ENCODE measurements around the gene MAP2. TPM values are rescaled to one million over a fixed set of nuclear protein-coding genes. Genes with fewer than 3 reads are reported as not detected.

Gene MAP2
- total RNA-seq, 1 experiment from 2014 or later, result 7.4 TPM

DNA sequence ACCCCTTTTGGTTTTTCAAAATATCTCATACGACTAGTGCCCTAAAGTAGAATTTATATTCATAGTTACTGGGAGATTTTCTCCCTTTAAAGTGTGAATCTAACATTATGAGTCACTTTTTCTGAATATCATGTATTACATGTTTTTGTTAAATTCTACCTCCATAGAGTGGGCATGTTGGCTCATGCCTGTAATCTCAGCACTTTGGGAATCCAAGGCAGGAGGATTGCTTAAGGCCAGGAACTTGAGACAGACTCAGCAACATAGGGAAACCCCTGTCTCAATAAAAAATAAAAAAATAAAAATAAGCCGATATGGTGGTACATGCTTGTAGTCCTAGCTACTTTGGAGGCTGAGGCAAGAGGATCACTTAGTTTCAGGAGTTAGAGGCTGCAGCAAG lies 302.5 kb downstream of the MAP2 start (continued):
- TF ChIP-seq, protein P1, sequence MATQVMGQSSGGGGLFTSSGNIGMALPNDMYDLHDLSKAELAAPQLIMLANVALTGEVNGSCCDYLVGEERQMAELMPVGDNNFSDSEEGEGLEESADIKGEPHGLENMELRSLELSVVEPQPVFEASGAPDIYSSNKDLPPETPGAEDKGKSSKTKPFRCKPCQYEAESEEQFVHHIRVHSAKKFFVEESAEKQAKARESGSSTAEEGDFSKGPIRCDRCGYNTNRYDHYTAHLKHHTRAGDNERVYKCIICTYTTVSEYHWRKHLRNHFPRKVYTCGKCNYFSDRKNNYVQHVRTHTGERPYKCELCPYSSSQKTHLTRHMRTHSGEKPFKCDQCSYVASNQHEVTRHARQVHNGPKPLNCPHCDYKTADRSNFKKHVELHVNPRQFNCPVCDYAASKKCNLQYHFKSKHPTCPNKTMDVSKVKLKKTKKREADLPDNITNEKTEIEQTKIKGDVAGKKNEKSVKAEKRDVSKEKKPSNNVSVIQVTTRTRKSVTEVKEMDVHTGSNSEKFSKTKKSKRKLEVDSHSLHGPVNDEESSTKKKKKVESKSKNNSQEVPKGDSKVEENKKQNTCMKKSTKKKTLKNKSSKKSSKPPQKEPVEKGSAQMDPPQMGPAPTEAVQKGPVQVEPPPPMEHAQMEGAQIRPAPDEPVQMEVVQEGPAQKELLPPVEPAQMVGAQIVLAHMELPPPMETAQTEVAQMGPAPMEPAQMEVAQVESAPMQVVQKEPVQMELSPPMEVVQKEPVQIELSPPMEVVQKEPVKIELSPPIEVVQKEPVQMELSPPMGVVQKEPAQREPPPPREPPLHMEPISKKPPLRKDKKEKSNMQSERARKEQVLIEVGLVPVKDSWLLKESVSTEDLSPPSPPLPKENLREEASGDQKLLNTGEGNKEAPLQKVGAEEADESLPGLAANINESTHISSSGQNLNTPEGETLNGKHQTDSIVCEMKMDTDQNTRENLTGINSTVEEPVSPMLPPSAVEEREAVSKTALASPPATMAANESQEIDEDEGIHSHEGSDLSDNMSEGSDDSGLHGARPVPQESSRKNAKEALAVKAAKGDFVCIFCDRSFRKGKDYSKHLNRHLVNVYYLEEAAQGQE (IDR thresholded peaks at IDR 0.05; ENCODE audit: low read depth), result no peak

DNA sequence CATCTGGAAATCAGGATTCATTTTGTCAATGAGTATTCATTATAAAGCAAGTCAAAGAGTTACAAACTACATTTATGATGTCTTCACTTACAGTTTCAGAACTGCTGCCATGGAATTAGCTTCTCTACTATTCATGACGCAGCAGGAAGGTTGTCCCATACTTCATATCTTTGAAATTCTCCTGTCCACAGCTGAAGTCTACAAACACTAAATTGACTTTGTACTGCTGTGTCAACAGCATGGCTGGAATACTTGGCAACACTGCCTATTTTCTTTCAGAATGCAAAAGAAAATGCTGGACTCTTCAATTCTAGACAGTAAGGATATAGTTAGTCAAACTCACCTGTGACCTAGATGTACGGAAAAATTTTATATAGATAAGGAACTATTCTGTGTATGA lies 303.2 kb downstream of the MAP2 start:
- ATAC-seq (no peak), DNase-seq (ENCODE audit: low read depth, low spot score) (no peak)
- ChIA-PET RAD21 (ENCODE audit: low non-redundant PET in 1 of 2, low total read pairs in 2 of 2, uncharacterized antibody in 2 of 2, unreplicated experiment in 2 of 2) (no interaction called here), POLR2A (no interaction called here), CTCF (interaction anchor here (0.9 kb wide), 1 partner anchor 234 kb away, joined by 3 read pairs; no protein-coding TSS in a partner anchor)
- Histone ChIP-seq H3K79me2 (ENCODE audit: insufficient read depth, low read length) (no peaks in the 10 kb centered on the region), H3K27ac (ENCODE audit: low read depth, low read length) (no peak overlapping the region), H2AFZ (ENCODE audit: low read depth, low read length, poor library complexity, severe bottlenecking) (no peak overlapping the region), H3K4me3 (replicated peaks in 1 of 2; ENCODE audit: low read depth in 1 of 2, low read length in 2 of 2) (no peak overlapping the region), H4K20me1 (ENCODE audit: insufficient read depth) (no peaks in the 10 kb centered on the region), H3K9me3 (ENCODE audit: control insufficient read depth in 1 of 2, insufficient read depth in 1 of 2, low read depth in 1 of 2, low read length in 2 of 2) (no peaks in the 10 kb centered on the region), H3K27me3 (ENCODE audit: insufficient read depth, low read length) (no peaks in the 10 kb centered on the region), H3K4me1 (ENCODE audit: control insufficient read depth in 1 of 2, insufficient read depth in 2 of 2, low read length in 2 of 2) (no peaks in the 10 kb centered on the region), H3K36me3 (ENCODE audit: control insufficient read depth in 1 of 2, insufficient read depth in 2 of 2, low read length in 2 of 2) (no peaks in the 10 kb centered on the region), H3K4me2 (ENCODE audit: low read length) (no peak overlapping the region), H3K9me2 (ENCODE audit: insufficient read depth) (no peaks in the 10 kb centered on the region), H3K9ac (ENCODE audit: low read length) (no peak overlapping the region)
- BruUV-seq (replicated peaks), result no TSS peak
- intact Hi-C loops (cut with micrococcal nuclease), result no loop called here
- TF ChIP-seq, protein P2, sequence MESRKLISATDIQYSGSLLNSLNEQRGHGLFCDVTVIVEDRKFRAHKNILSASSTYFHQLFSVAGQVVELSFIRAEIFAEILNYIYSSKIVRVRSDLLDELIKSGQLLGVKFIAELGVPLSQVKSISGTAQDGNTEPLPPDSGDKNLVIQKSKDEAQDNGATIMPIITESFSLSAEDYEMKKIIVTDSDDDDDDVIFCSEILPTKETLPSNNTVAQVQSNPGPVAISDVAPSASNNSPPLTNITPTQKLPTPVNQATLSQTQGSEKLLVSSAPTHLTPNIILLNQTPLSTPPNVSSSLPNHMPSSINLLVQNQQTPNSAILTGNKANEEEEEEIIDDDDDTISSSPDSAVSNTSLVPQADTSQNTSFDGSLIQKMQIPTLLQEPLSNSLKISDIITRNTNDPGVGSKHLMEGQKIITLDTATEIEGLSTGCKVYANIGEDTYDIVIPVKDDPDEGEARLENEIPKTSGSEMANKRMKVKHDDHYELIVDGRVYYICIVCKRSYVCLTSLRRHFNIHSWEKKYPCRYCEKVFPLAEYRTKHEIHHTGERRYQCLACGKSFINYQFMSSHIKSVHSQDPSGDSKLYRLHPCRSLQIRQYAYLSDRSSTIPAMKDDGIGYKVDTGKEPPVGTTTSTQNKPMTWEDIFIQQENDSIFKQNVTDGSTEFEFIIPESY (IDR thresholded peaks at IDR 0.05; ENCODE audit: extremely low read depth, insufficient replicate concordance, low read length), result no peak
- TF ChIP-seq JUND (IDR thresholded peaks at IDR 0.05), result no peak
- TF ChIP-seq SP1 (IDR thresholded peaks at IDR 0.05; ENCODE audit: low read depth), result no peak
- TF ChIP-seq EZH2 (IDR thresholded peaks at IDR 0.05), result no peak
- no peak for TF ChIP-seq CEBPB (IDR thresholded peaks at IDR 0.05; ENCODE audit: low read depth)
- no peak for TF ChIP-seq EGR1 (IDR thresholded peaks at IDR 0.05; ENCODE audit: low read depth)
- no peak for TF ChIP-seq EZH2phosphoT487 (IDR thresholded peaks at IDR 0.05; ENCODE audit: borderline replicate concordance)
- TF ChIP-seq ZFX (IDR thresholded peaks at IDR 0.05), result no peak
- TF ChIP-seq RAD21 (IDR thresholded peaks at IDR 0.05; ENCODE audit: low read depth), result no peak
- TF ChIP-seq POLR2A (IDR thresholded peaks at IDR 0.05; ENCODE audit: borderline replicate concordance, extremely low read depth, insufficient read depth, insufficient read length), result no peak
- no peak for TF ChIP-seq TCF7L2 (IDR thresholded peaks at IDR 0.05; ENCODE audit: borderline replicate concordance, extremely low read depth, insufficient read depth, insufficient read length)
- TF ChIP-seq, protein P1 (IDR thresholded peaks at IDR 0.05; ENCODE audit: low read depth), result no peak
- TF ChIP-seq SRF (IDR thresholded peaks at IDR 0.05; ENCODE audit: low read depth), result no peak
- no peak for TF ChIP-seq YY1 (IDR thresholded peaks at IDR 0.05; ENCODE audit: extremely low read depth, insufficient replicate concordance, low read depth, low read length)
